ENCODE results near the gene CIC.
A peak's percentile ranks its signal among the peaks of the same experiment; 100 is the strongest.

CIC gene

GRCh38 chr19:42268704-42269477 lies at the start of gene CIC:
Gene CIC, plus strand, starts transcription at chr19:42269252. Its CDS starts 2,532 bp downstream, at chr19:42271784.
- DNase-seq, result peak; percentile 97 to 98

GRCh38 chr19:42219812-42220750 lies 49.0 kb upstream of the CIC start, which contains the start of gene ZNF526:
Gene ZNF526, plus strand, starts transcription at chr19:42220312. Its CDS starts 4,092 bp downstream, at chr19:42224404.
- DNase-seq, result peak; percentile 95

- no peak for DNase-seq
Measured at GRCh38 chr19:42220751-42221097, 48.3 kb upstream of the CIC start.

GRCh38 chr19:42224940-42225717 lies 43.9 kb upstream of the CIC start:
- DNase-seq, result no peak

GRCh38 chr19:42225718-42226292 lies 43.2 kb upstream of the CIC start:
- DNase-seq, result no peak

GRCh38 chr19:42226886-42227285 lies 42.2 kb upstream of the CIC start:
- DNase-seq, result no peak

- no peak for DNase-seq
Measured at GRCh38 chr19:42228641-42229040, 40.4 kb upstream of the CIC start.

GRCh38 chr19:42229301-42229854 lies 39.7 kb upstream of the CIC start:
- no peak for DNase-seq

- no peak for DNase-seq
Measured at GRCh38 chr19:42229855-42230351, 39.1 kb upstream of the CIC start.

- DNase-seq, result no peak
Measured at GRCh38 chr19:42230571-42230970, 38.5 kb upstream of the CIC start.

- DNase-seq, result no peak
Measured at GRCh38 chr19:42232435-42232834, 36.6 kb upstream of the CIC start.

GRCh38 chr19:42233106-42233505 lies 35.9 kb upstream of the CIC start:
- no peak for DNase-seq

GRCh38 chr19:42233678-42234292 lies 35.3 kb upstream of the CIC start:
- no peak for DNase-seq

GRCh38 chr19:42234364-42234763 lies 34.7 kb upstream of the CIC start:
- no peak for DNase-seq

- no peak for DNase-seq
Measured at GRCh38 chr19:42235181-42235580, 33.9 kb upstream of the CIC start.

- DNase-seq, result no peak
Measured at GRCh38 chr19:42239544-42240220, 29.4 kb upstream of the CIC start.

- DNase-seq, result no peak
Measured at GRCh38 chr19:42241279-42241678, 27.8 kb upstream of the CIC start.

GRCh38 chr19:42242069-42242511 lies 27.0 kb upstream of the CIC start:
- no peak for DNase-seq

- peak; percentile 88 to 92 for DNase-seq
Measured at GRCh38 chr19:42242512-42243409, 26.3 kb upstream of the CIC start, which contains the start of gene GSK3A. Gene GSK3A, minus strand, starts transcription at chr19:42242602. Its CDS starts 137 bp downstream, at chr19:42242465.

Measured in stimulated activated CD4-positive, alpha-beta T cell treated with anti-CD3 and anti-CD28 coated beads, Interleukin-2, amount 100 ng/mL, for 48 hours (primary cell).